H1 (cell line): ENCODE results near the gene TTC6.

Source experiments
- CTCF ChIP-seq, 3 experiments: IDR thresholded peaks; 1 replicate in 2 of 3; 2 replicates in 1 of 3; pipeline versions ENCODE4 v1.5.1 to v1.6.1; 2011; ENCODE audit warnings: low read length in 3 of 3, mild to moderate bottlenecking in 3 of 3, inconsistent platforms in 2 of 3, low read depth in 1 of 3, moderate library complexity in 1 of 3; ENCODE audit not compliant: insufficient read depth in 1 of 3; ENCODE audit errors: control extremely low read depth in 1 of 3
- EZH2 ChIP-seq: fragments of 200-600 bp; sonication (generic); IDR thresholded peaks from 2 replicates; pipeline ENCODE4 v1.7.1; 2012; ENCODE audit warnings: low read depth, mild to moderate bottlenecking, moderate library complexity, low read length, inconsistent platforms; ENCODE audit not compliant: severe bottlenecking
- JUN ChIP-seq: IDR thresholded peaks from 2 replicates; pipeline ENCODE4 v1.6.1; 2011; ENCODE audit warnings: low read depth, mild to moderate bottlenecking, improper control_type of control experiment, low read length
- JUND ChIP-seq: IDR thresholded peaks from 2 replicates; pipeline ENCODE4 v1.6.1; 2011; ENCODE audit warnings: mild to moderate bottlenecking, improper control_type of control experiment, low read length
- KDM1A ChIP-seq: fragments of 200-600, 300-600 bp; sonication (generic); IDR thresholded peaks from 2 replicates; pipeline ENCODE4 v1.7.1; 2016; ENCODE audit warnings: mild to moderate bottlenecking, low read length, borderline replicate concordance
- NRF1 ChIP-seq: IDR thresholded peaks from 2 replicates; pipeline ENCODE4 v1.6.1; 2011; ENCODE audit warnings: mild to moderate bottlenecking, low read depth, low read length, improper control_type of control experiment
- POLR2A ChIP-seq, 2 experiments: IDR thresholded peaks; 1 replicate in 1 of 2; 2 replicates in 1 of 2; pipeline ENCODE4 v1.6.1; 2011; ENCODE audit warnings: low read depth in 2 of 2, low read length in 2 of 2, mild to moderate bottlenecking in 2 of 2; ENCODE audit errors: control extremely low read depth in 1 of 2
- POLR2AphosphoS5 ChIP-seq: IDR thresholded peaks from 2 replicates; pipeline ENCODE4 v1.6.1; 2011; ENCODE audit warnings: low read depth, low read length
- RXRA ChIP-seq: IDR thresholded peaks from 2 replicates; pipeline ENCODE4 v1.6.1; 2011; ENCODE audit warnings: low read depth, mild to moderate bottlenecking, low read length, moderate library complexity; ENCODE audit not compliant: insufficient read depth
- SIN3A ChIP-seq, 2 experiments: IDR thresholded peaks in 1 of 2; conservative IDR thresholded peaks in 1 of 2; 2 replicates each; pipeline ENCODE4 v1.6.1; 2011 to 2012; ENCODE audit warnings: low read length in 2 of 2, improper control_type of control experiment in 1 of 2, low read depth in 1 of 2, mild to moderate bottlenecking in 1 of 2
- SP1 ChIP-seq: IDR thresholded peaks from 2 replicates; pipeline ENCODE4 v1.6.1; 2011; ENCODE audit warnings: low read depth, low read length
- TAF1 ChIP-seq: IDR thresholded peaks from 2 replicates; pipeline ENCODE4 v1.6.1; 2011; ENCODE audit warnings: mild to moderate bottlenecking, low read depth, low read length
- TAF7 ChIP-seq: optimal IDR thresholded peaks from 2 replicates; pipeline ENCODE3; 2011; ENCODE audit warnings: low read depth, mild to moderate bottlenecking, inconsistent platforms, low read length, moderate library complexity, borderline replicate concordance
- TCF12 ChIP-seq: IDR thresholded peaks from 2 replicates; pipeline ENCODE4 v1.6.1; 2011; ENCODE audit warnings: low read depth, mild to moderate bottlenecking, low read length

- no peak for TF ChIP-seq JUN
- TF ChIP-seq TAF7 = no peak
- TF ChIP-seq SIN3A (conservative IDR thresholded peaks at IDR 0.05 in 1 of 2, IDR thresholded peaks at IDR 0.05 in 1 of 2; ENCODE audit: low read depth in 1 of 2, low read length in 2 of 2) = no peak
- no peak for TF ChIP-seq TAF1
- TF ChIP-seq KDM1A = no peak
- no peak for TF ChIP-seq RXRA
- TF ChIP-seq CTCF (IDR thresholded peaks at IDR 0.05; ENCODE audit: control extremely low read depth in 1 of 3, insufficient read depth in 1 of 3, low read depth in 1 of 3, low read length in 3 of 3) = no peak
- TF ChIP-seq POLR2AphosphoS5 = no peak
- no peak for TF ChIP-seq SP1
- no peak for TF ChIP-seq TCF12
- TF ChIP-seq POLR2A (IDR thresholded peaks at IDR 0.05; ENCODE audit: control extremely low read depth in 1 of 2, low read depth in 2 of 2, low read length in 2 of 2) = no peak
- TF ChIP-seq JUND = no peak
- no peak for TF ChIP-seq NRF1
- TF ChIP-seq EZH2 = peak; percentile 96
Measured at GRCh38 chr14:37584211-37585100, 11.0 kb upstream of the TTC6 start.
